Neural progenitor cell (in vitro differentiated cells): ENCODE measurements around the gene ANKRD66.

ENCODE experiments used
- EZH2 ChIP-seq: fragments of 200-600 bp; sonication (generic); IDR thresholded peaks from 2 replicates; pipeline ENCODE4 v1.6.1; 2017; ENCODE audit warnings: antibody characterized with exemption, mild to moderate bottlenecking, moderate library complexity
- TF ChIP-seq, protein P1 (sequence below): fragments of 200-600 bp; sonication (generic); IDR thresholded peaks from 2 replicates; pipeline ENCODE4 v1.5.1; 2017; ENCODE audit warnings: antibody characterized with exemption, mild to moderate bottlenecking

DNA sequence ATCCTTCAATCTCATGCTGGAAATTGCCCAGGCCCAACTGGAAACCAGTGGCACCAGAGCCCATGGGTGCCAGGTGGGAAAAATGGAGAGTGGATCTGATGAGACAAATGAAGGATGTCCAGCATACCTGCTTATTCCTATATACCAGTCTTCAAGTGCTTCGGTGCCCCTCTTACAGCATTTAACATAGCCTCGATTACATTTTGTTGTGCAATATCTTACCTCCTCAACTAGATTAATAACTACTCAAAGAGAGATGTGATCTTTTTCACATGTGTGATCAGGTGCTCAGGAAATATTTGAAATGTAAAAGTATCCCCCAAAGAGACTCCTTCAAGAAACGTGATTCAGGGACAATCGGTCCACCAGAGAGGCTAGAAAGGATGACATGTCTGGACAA lies 4.8 kb upstream of the ANKRD66 start:
- TF ChIP-seq, protein P1, sequence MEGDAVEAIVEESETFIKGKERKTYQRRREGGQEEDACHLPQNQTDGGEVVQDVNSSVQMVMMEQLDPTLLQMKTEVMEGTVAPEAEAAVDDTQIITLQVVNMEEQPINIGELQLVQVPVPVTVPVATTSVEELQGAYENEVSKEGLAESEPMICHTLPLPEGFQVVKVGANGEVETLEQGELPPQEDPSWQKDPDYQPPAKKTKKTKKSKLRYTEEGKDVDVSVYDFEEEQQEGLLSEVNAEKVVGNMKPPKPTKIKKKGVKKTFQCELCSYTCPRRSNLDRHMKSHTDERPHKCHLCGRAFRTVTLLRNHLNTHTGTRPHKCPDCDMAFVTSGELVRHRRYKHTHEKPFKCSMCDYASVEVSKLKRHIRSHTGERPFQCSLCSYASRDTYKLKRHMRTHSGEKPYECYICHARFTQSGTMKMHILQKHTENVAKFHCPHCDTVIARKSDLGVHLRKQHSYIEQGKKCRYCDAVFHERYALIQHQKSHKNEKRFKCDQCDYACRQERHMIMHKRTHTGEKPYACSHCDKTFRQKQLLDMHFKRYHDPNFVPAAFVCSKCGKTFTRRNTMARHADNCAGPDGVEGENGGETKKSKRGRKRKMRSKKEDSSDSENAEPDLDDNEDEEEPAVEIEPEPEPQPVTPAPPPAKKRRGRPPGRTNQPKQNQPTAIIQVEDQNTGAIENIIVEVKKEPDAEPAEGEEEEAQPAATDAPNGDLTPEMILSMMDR: no peak
- no peak for TF ChIP-seq EZH2
